Fibroblast of the aortic adventitia (primary cell): Measurements from ENCODE around the gene USP34. TPM values are rescaled to one million over a fixed set of nuclear protein-coding genes. Genes with fewer than 3 reads are reported as not detected.

Experiments
- DNase-seq: peaks from one replicate; pipeline ENCODE4 v3.0.0-alpha.2; 2010; ENCODE audit warnings: low read depth
- H3K4me3 ChIP-seq: 2 replicates; pipeline ENCODE4 v1.5.1; 2011; ENCODE audit warnings: low read depth, mild to moderate bottlenecking, control low read depth, low read length, moderate library complexity
- CTCF ChIP-seq: IDR thresholded peaks from 2 replicates; pipeline ENCODE4 v1.5.1; 2011; ENCODE audit warnings: mild to moderate bottlenecking, low read length, control low read depth, inconsistent platforms; ENCODE audit not compliant: insufficient read depth
- total RNA-seq: library from RNA; depleted of rRNA; stranded (reverse); fragments of >200 nt; gene quantifications from 2 replicates; pipeline ENCODE4 v1.2.3, GENCODE V29; 2012; ENCODE audit warnings: low replicate concordance

The USP34 gene
- total RNA-seq, 1 donor = 130 TPM

- DNase-seq = no peak
- no peak for TF ChIP-seq CTCF
- H3K4me3 ChIP-seq = no peak overlapping the region
Observed at GRCh38 chr2:61415265-61415664, 55.6 kb downstream of the USP34 start.

- no peak for DNase-seq
- TF ChIP-seq CTCF = no peak
- H3K4me3 ChIP-seq = no peak overlapping the region
Observed at GRCh38 chr2:61414674-61415073, 56.2 kb downstream of the USP34 start.

GRCh38 chr2:61411109-61411508 is 59.8 kb downstream of the USP34 start:
- H3K4me3 ChIP-seq = no peak overlapping the region
- no peak for TF ChIP-seq CTCF
- DNase-seq = no peak

GRCh38 chr2:61410185-61410584 is 60.7 kb downstream of the USP34 start:
- no peak overlapping the region for H3K4me3 ChIP-seq
- no peak for TF ChIP-seq CTCF
- no peak for DNase-seq

GRCh38 chr2:61405813-61406212 is 65.1 kb downstream of the USP34 start:
- H3K4me3 ChIP-seq = no peak overlapping the region
- DNase-seq = no peak
- no peak for TF ChIP-seq CTCF

- TF ChIP-seq CTCF = no peak
- no peak overlapping the region for H3K4me3 ChIP-seq
- DNase-seq = no peak
Observed at GRCh38 chr2:61404438-61404837, 66.4 kb downstream of the USP34 start.

GRCh38 chr2:61398413-61398812 is 72.5 kb downstream of the USP34 start:
- no peak for TF ChIP-seq CTCF
- DNase-seq = no peak
- H3K4me3 ChIP-seq = no peak overlapping the region
